Sigmoid colon (tissue), 3 donors: ENCODE results near the gene IHH.

Experiments used
- CTCF ChIP-seq, 4 experiments: fragments of 450-650 bp in 3 of 4; fragments of 200-600 bp in 1 of 4; IDR thresholded peaks; one replicate each; pipeline ENCODE4 v1.5.1; 2016 to 2019; ENCODE audit warnings: antibody characterized with exemption in 4 of 4, mild to moderate bottlenecking in 3 of 4, moderate library complexity in 2 of 4
- POLR2A ChIP-seq, 2 donors: fragments of 450-650 bp; IDR thresholded peaks; one replicate each; pipeline ENCODE4 v1.6.1; 2016; ENCODE audit warnings: antibody characterized with exemption in 2 of 2, mild to moderate bottlenecking in 2 of 2, moderate library complexity in 2 of 2

- TF ChIP-seq POLR2A (IDR thresholded peaks at IDR 0.05) (no peak), CTCF (IDR thresholded peaks at IDR 0.05) (no peak)
Measured at GRCh38 chr2:219010873-219011272, 49.8 kb downstream of the IHH start.
